ENCODE data around the gene TGM6.

GRCh38 chr20:2399390-2399789 is 18.7 kb downstream of the TGM6 start:
- TF ChIP-seq CTCF (IDR thresholded peaks at IDR 0.05; ENCODE audit: low read depth, low read length) (no peak), EZH2phosphoT487 (IDR thresholded peaks at IDR 0.05; ENCODE audit: low read depth) (no peak)

All from OCI-LY3 (cell line).